GM19328 (cell line): ENCODE data around the gene ZNF22.

Experiments
- ATAC-seq: cut with Tn5 transposase; IDR thresholded peaks from one replicate; pipeline ENCODE4 v1.9.1; 2021; ENCODE audit warnings: mild to moderate bottlenecking, moderate library complexity; ENCODE audit not compliant: unreplicated experiment

The ZNF22 gene

DNA sequence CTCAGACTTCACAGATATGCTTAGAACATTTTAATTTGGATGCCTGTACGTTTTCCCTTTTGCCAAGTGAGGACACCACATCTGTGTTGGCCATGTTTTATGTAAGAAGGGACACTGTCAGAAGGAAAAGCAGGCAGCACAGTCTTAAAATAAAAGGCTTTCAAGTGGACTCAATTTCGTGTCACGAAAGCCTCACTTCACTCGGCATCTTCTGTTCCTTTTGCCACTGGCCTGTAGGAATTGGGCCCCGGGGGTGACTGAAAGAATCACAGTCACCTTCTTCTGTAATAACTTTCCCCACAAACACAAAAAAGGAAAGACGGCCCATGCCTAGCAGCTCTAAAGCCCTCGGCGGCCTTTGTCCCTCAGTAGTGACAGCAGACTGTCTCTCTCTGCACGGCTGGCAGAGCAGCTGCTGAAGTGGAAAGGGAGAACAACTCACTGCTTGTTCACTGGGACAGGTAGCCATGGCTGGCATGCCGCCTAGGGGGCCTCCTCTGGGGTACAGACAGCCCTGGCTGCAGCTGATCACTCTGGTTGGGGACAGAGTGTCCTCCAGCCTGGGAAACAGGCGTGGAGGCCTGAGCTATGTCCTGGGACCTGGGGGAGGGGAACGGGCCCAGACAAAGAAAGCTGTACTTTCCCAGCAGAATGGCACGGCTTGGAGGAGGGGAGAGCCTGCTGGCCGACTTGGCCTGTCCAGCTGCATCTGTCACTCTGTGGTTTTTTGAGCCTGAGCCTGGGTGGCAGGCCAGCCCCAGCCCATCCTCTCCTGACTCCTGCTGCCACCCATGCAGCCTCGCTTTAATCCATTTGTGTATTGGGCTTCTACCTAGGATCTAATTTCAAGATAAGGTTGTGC lies 36.7 kb upstream of the ZNF22 start:
- ATAC-seq, result no peak

- ATAC-seq, result no peak
These were observed 35.6 kb upstream of the ZNF22 start for GRCh38 chr10:44965104-44965503.

- ATAC-seq, result peak; percentile 26
These were observed 35.0 kb upstream of the ZNF22 start for GRCh38 chr10:44965651-44966097.

DNA sequence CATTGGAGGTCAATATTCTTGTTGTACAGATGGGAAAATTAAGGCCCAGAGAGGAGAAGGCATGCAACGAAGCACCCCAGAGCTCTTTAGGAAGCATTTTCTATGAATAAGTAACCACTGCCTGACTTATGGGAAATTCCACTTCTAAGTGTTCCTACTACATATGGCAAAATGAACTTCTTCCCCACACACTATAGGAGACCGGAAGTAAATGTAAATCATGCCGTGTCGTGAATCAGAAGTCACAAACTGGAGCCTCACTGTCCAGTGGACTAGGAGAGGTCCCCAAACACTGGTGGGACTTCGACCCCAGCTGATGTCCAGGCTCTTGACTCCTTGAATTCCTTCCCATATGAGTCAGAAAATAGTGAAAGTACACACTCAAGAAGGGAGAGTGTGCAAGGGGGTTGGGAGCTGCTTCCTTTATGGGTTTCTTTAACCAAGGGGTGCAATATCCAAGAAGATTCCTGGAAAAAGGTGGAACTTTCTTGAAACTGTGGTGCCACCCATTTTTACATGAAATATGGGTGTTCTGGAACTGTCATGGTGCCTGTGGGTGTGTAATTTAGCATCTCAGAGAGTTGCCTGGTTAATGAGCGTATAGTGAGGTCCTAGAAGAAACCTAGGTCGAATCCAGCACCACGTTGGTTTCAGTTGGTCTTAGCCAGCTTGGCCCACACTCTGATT lies 34.5 kb upstream of the ZNF22 start:
- ATAC-seq, result peak; percentile 30

- no peak for ATAC-seq
These were observed 33.8 kb upstream of the ZNF22 start for GRCh38 chr10:44966816-44967509.

- ATAC-seq, result no peak
These were observed 33.1 kb upstream of the ZNF22 start for GRCh38 chr10:44967616-44968015.

- ATAC-seq, result no peak
These were observed 32.6 kb upstream of the ZNF22 start for GRCh38 chr10:44968091-44968490.

DNA sequence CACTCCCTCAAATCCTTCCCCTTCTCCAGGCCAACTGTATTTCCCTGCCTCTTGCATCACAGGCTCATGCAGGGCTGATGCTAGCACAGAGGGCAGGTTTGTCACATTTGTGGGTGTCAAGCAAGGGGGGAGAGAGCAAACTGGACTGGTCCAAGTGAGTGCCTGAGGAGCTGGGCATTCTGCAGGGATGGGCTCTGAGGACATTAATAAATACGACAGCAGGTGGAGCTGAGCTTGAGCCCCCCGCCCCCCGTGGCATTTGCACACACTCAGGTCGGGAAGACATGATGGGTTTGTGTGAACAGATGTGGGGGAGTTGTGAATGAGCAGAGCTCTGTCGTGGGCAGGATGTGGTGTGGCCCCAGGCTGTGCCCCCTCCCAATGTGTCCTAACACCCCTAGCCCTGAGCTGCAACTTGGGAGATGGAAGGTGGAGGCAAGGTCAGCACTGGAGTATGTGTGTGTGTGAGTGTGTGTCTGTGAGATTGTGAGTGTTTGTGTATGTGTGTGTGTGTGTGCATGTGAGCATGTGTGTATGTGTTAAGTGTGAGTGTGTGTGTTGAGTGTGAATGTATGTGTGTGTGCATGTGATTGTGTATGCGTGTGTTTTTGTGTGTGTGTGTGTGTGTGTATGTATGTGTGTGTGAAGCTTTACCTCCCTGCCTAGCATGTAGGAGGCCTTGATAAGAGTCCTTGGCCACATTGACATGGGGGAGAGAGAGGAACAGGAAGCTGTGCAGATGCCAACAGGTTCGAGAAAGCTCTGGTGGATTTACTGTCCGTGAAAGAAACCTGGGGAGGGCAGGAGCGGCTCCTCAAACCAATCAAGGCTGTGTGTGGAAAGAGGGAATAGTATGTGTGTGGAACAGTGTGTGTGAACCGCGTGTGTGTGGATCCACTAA lies 32.0 kb upstream of the ZNF22 start:
- ATAC-seq, result no peak

- no peak for ATAC-seq
These were observed 30.9 kb upstream of the ZNF22 start for GRCh38 chr10:44969854-44970253.

- no peak for ATAC-seq
These were observed 29.8 kb upstream of the ZNF22 start for GRCh38 chr10:44970812-44971395.

DNA sequence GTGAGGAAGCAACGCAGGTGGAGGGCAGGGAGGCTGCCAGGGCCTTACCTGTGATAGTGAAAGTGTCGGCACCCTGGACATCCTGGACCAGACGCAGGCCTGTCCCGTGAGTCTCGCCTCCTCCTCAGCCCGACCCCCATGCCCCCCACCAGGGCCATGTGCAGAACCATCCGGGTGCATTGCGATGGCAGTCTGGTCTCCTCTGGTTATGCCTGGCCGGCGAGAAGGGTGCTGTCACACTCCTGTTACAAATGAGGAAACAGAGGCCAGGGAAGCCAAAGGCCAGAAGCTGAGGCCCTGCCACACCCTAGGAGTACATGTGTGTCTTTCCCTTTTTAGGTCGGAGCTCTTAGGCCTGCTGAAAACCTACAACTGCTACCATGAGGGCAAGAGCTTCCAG lies 29.3 kb upstream of the ZNF22 start:
- ATAC-seq, result no peak

- no peak for ATAC-seq
These were observed 28.6 kb upstream of the ZNF22 start for GRCh38 chr10:44971935-44972757.

DNA sequence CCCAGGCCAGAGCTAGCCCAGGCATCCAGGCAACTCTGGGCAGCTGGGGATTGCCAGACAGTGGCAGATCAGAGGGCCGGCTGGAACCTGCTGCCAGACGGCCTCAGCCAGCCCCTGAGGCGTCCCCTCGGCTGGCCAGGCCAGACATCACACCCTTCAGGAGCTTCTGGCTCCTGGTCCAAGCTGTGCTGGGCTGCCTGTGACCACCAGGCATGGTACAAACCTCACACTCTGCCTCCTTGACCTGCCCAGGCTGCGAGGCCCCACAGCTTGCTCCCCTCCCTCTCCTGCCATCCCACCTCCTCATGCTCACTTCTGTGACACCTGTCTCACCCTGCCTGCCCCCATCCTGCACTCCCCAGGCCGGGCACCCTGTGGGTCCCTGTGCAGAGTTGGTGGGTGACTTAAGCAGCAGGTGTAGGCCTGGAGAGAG lies 27.8 kb upstream of the ZNF22 start:
- ATAC-seq, result no peak

DNA sequence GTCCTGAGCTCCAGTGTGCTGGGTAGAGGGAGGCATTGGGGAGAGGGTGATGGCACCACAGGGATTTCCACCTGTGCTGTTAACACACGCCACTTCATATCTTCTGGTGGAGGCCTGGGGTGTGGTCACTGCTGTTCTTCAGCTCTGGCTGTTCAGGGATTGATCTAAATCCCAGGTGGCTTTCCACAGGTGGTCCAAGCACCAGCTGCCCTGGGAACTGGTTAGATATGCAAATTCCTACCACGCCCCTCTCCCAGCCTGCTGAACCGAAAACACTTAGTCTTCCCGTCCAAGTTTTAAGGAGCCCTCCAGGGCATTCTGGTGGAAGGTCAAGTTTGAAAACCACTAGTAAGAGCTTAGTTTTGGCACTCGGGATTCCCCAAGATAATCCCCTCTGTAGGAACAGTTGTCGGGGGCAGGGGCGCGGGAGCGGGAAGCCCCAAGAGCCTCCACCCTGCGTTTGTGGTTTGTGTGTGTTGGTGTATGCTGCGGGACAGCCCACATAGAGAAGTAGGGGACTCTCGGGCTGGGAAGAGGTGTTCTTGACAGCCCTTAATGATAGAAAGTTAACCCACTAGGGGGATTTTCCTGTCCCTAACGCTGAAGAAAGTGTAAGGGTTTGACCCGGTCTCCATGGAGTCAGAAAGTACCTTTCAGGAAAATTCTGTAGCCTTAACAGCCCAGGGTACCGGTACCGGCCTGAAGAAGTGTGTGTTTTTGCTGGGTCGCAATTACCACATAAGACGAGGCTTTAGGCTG lies 27.2 kb upstream of the ZNF22 start:
- ATAC-seq, result no peak

GRCh38 chr10:44974082-44974627 lies 26.6 kb upstream of the ZNF22 start:
- ATAC-seq, result no peak

- peak; percentile 78 for ATAC-seq
These were observed 25.9 kb upstream of the ZNF22 start for GRCh38 chr10:44974628-44975430.
